Measurements from ENCODE around the gene OR5A2.
"Not testable (repeated sequence)": the region's sequence is repeated elsewhere in the genome, so short reads cannot be mapped to it uniquely, and the experiment has no call there.

DNA sequence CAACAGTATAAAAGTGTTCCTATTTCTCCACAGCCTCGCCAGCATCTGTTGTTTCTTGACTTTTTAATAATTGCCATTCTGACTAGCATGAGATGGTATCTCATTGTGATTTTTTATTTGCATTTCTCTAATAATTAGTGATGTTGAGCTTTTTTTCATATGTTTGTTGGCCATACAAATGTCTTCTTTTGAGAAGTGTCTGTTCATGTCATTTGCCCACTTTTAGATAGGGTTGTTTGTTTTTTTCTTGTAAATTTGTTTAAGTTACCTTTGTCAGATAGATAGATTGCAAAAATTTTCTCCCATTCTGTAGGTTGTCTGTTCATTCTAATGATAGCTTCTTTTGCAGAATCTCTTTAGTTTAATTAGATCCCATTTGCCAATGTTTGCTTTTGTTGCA, 19.4 kb upstream of the OR5A2 start:
- TF ChIP-seq, protein P1, sequence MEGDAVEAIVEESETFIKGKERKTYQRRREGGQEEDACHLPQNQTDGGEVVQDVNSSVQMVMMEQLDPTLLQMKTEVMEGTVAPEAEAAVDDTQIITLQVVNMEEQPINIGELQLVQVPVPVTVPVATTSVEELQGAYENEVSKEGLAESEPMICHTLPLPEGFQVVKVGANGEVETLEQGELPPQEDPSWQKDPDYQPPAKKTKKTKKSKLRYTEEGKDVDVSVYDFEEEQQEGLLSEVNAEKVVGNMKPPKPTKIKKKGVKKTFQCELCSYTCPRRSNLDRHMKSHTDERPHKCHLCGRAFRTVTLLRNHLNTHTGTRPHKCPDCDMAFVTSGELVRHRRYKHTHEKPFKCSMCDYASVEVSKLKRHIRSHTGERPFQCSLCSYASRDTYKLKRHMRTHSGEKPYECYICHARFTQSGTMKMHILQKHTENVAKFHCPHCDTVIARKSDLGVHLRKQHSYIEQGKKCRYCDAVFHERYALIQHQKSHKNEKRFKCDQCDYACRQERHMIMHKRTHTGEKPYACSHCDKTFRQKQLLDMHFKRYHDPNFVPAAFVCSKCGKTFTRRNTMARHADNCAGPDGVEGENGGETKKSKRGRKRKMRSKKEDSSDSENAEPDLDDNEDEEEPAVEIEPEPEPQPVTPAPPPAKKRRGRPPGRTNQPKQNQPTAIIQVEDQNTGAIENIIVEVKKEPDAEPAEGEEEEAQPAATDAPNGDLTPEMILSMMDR (IDR thresholded peaks at IDR 0.05), result not testable (repeated sequence)
- not testable (repeated sequence) for TF ChIP-seq POLR2A (IDR thresholded peaks at IDR 0.05)
